Activated B cell treated with CpG ODN at 0.5 μM for 24 hours (primary cell): ENCODE measurements around the gene DSCAM. TPM values are rescaled to one million over a fixed set of nuclear protein-coding genes. Genes with fewer than 3 reads are reported as not detected.
"Not testable (repeated sequence)": the region's sequence is repeated elsewhere in the genome, so short reads cannot be mapped to it uniquely, and the experiment has no call there.

Experiments used
- ATAC-seq: fragments of 200-7000 bp; cut with Tn5 transposase; one replicate; pipeline ENCODE4 v1.10.0; 2021; ENCODE audit warnings: low read depth, mild to moderate bottlenecking, moderate library complexity
- CTCF ChIA-PET: fragments of 350-600 bp; sonication (Branson Sonifier 250); formaldehyde crosslinking; loops from one replicate; lab custom pipeline; 2021; ENCODE audit warnings: antibody characterized with exemption; lab: Charles Lee
- POLR2A ChIA-PET: fragments of 350-600 bp; sonication (Branson Sonifier 250); formaldehyde crosslinking; loops from one replicate; lab custom pipeline; 2021; ENCODE audit warnings: antibody characterized with exemption; lab: Charles Lee
- DNase-seq: peaks from one replicate; pipeline ENCODE4 v3.0.0; 2022
- H3K27ac Mint-ChIP-seq: one replicate; pipeline ENCODE4 v1.8.0; 2020; ENCODE audit warnings: mixed read lengths
- H3K27me3 Mint-ChIP-seq: one replicate; pipeline ENCODE4 v1.8.0; 2021; ENCODE audit warnings: mixed read lengths
- H3K36me3 Mint-ChIP-seq: one replicate; pipeline ENCODE4 v1.8.0; 2021; ENCODE audit warnings: low read depth, mixed read lengths
- H3K4me1 Mint-ChIP-seq: one replicate; pipeline ENCODE4 v1.8.0; 2021; ENCODE audit warnings: mixed read lengths
- H3K4me3 Mint-ChIP-seq: one replicate; pipeline ENCODE4 v1.8.0; 2020; ENCODE audit warnings: mild to moderate bottlenecking, mixed read lengths
- H3K9me3 Mint-ChIP-seq: one replicate; pipeline ENCODE4 v1.8.0; 2020; ENCODE audit warnings: mixed read lengths
- CTCF ChIP-seq: fragments of 200-600 bp; IDR thresholded peaks from one replicate; pipeline ENCODE4 v1.8.0; 2022; ENCODE audit warnings: antibody characterized with exemption, mild to moderate bottlenecking
- intact Hi-C: fragments of 100-400 bp; cut with micrococcal nuclease; formaldehyde crosslinking; loops from one replicate; pipeline ENCODE4 v1.15.1; 2024
- total RNA-seq: library from RNA; stranded (reverse); gene quantifications from 2 replicates; pipeline ENCODE4 v1.2.3, GENCODE V29; 2022

The DSCAM gene
- total RNA-seq, 1 donor from 2014 or later = not detected

- peaks cover 5% of the 10 kb centered on the region for H3K9me3 Mint-ChIP-seq
- intact Hi-C loops = no loop called here
- DNase-seq = no peak
- H3K27me3 Mint-ChIP-seq = no peaks in the 10 kb centered on the region
- H3K36me3 Mint-ChIP-seq = no peaks in the 10 kb centered on the region
- no peak for TF ChIP-seq CTCF
- no peak for ATAC-seq
- H3K27ac Mint-ChIP-seq = no peak overlapping the region
- CTCF ChIA-PET = no interaction called here
- H3K4me1 Mint-ChIP-seq = no peaks in the 10 kb centered on the region
- POLR2A ChIA-PET = no interaction called here
- H3K4me3 Mint-ChIP-seq = no peak overlapping the region
These were observed 574.9 kb downstream of the DSCAM start for GRCh38 chr21:40272037-40272436.

DNA sequence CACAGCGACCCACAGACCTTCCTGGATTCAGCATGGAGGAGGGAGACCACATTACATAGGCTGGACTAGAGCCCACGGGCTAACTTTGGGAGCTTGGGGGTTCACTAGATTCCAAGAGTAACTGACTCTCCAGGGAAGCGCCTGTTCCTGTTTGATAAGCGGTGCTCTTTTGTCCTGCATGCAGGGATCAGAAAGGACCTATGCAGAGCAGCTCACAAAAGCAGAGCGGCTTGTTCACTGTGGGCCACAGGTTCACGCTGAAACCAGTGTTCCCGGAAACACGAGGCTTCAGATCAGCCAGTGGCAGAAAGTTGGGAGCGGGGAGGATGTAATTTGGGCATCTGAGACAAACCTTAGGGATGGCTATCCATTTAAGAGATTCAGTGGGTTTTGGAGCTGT lies 575.8 kb downstream of the DSCAM start:
- intact Hi-C loops = no loop called here
- Mint-ChIP-seq H3K36me3 (no peaks in the 10 kb centered on the region), H3K27ac (no peak overlapping the region), H3K9me3 (peaks cover 5% of the 10 kb centered on the region), H3K27me3 (no peaks in the 10 kb centered on the region), H3K4me1 (no peaks in the 10 kb centered on the region), H3K4me3 (no peak overlapping the region)
- POLR2A ChIA-PET = no interaction called here
- no peak for ATAC-seq
- CTCF ChIA-PET = no interaction called here
- DNase-seq = no peak
- TF ChIP-seq CTCF = no peak

- Mint-ChIP-seq H3K4me3 (no peak overlapping the region), H3K9me3 (peaks cover 5% of the 10 kb centered on the region), H3K36me3 (no peaks in the 10 kb centered on the region), H3K27ac (no peak overlapping the region), H3K4me1 (no peaks in the 10 kb centered on the region), H3K27me3 (no peaks in the 10 kb centered on the region)
- TF ChIP-seq CTCF = no peak
- POLR2A ChIA-PET = no interaction called here
- CTCF ChIA-PET = no interaction called here
- no peak for ATAC-seq
- intact Hi-C loops = no loop called here
- DNase-seq = no peak
These were observed 576.9 kb downstream of the DSCAM start for GRCh38 chr21:40270047-40270446.

DNA sequence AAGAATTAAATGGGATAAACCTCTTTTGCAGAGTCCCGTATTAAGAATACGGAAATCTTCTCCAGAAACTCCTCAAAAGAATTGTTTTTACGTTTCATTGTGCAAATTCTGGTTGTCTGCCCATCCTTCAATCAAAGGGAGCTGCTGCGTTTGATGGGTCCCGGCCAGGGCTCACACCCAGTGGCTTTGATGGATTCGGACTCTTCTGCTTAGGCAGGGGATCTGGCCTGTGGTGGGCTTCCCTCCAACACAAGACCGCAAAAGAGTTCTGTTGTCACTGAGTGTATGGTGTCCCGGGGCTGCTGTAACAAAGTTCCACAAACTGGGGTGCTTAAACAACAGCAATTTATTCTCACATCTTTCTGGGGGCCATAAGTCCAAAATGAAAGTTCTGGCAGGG lies 577.7 kb downstream of the DSCAM start:
- Mint-ChIP-seq H3K9me3 (peaks cover 5% of the 10 kb centered on the region), H3K27ac (no peak overlapping the region), H3K4me3 (no peak overlapping the region), H3K27me3 (no peaks in the 10 kb centered on the region), H3K36me3 (no peaks in the 10 kb centered on the region), H3K4me1 (no peaks in the 10 kb centered on the region)
- DNase-seq = no peak
- intact Hi-C loops = no loop called here
- ChIA-PET POLR2A (no interaction called here), CTCF (no interaction called here)
- ATAC-seq = no peak
- TF ChIP-seq CTCF = no peak

DNA sequence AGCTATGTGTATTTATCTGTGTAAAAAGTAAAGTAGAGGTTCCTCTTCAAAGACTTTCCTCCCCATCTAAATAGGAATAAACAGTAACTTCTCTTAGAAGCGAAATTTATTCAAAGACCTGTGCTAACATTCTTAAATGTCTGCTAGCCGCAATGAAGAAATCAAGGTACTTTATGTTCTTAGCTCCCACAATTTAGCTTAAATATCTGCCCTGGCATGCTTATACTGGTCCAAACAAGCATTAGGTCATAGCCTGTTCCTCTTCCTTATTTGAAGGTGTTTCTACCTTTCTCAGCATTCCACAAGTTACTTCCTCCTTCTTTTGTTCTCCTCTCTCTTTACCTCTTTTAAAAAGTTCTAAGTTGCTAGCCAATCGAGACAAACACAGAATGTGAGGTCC lies 588.5 kb downstream of the DSCAM start:
- CTCF ChIA-PET, ATAC-seq, H3K27ac Mint-ChIP-seq, intact Hi-C loops, DNase-seq, H3K36me3 Mint-ChIP-seq, H3K4me3 Mint-ChIP-seq, H3K9me3 Mint-ChIP-seq, POLR2A ChIA-PET, H3K27me3 Mint-ChIP-seq, H3K4me1 Mint-ChIP-seq: not testable (repeated sequence)

DNA sequence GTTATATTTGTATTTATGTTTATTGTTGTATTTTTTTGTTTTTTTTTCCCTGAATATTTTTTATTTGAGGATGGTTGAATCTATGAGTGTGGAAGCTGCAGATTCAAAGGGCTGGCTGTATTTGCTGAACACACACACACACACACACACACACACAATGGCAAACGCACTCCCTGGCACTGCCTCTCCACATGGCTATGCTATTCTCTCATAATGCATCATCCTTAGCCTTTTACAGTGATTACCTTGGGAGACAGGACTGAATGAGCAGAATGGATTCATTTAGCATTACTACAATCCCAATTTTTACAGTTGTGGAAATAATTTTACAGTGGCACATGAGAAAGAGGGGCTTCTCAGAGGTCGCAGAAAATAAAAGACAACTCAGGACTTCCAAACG lies 589.6 kb downstream of the DSCAM start:
- Mint-ChIP-seq H3K27ac (no peak overlapping the region), H3K9me3 (no peaks in the 10 kb centered on the region), H3K36me3 (no peaks in the 10 kb centered on the region), H3K4me1 (no peaks in the 10 kb centered on the region), H3K27me3 (no peaks in the 10 kb centered on the region), H3K4me3 (no peak overlapping the region)
- TF ChIP-seq CTCF = no peak
- intact Hi-C loops = no loop called here
- ATAC-seq (no peak), DNase-seq (no peak)
- ChIA-PET POLR2A (no interaction called here), CTCF (no interaction called here)
